Esophagus muscularis mucosa (tissue), 4 donors: ENCODE results near the gene TMEM247.

Experiments used
- EP300 ChIP-seq: sonication (generic); formaldehyde crosslinking; IDR thresholded peaks from one replicate; pipeline ENCODE4 v1.6.1; 2017; ENCODE audit warnings: antibody characterized with exemption
- POLR2A ChIP-seq: fragments of 450-650 bp; IDR thresholded peaks from one replicate; pipeline ENCODE4 v1.6.1; 2017; ENCODE audit warnings: antibody characterized with exemption, moderate library complexity, mild to moderate bottlenecking, low read depth
- POLR2AphosphoS5 ChIP-seq, 2 donors: sonication (generic); formaldehyde crosslinking; IDR thresholded peaks; one replicate each; pipeline ENCODE4 v1.6.1; 2017; ENCODE audit warnings: antibody characterized with exemption in 2 of 2
- TF ChIP-seq, protein P1 (sequence below), 3 experiments: fragments of 200-600 bp in 2 of 3; fragments of 450-650 bp in 1 of 3; sonication (generic) in 2 of 3; IDR thresholded peaks; one replicate each; pipeline ENCODE4 v1.5.1; 2017 to 2019; ENCODE audit warnings: antibody characterized with exemption in 3 of 3, mild to moderate bottlenecking in 2 of 3, moderate library complexity in 1 of 3

DNA sequence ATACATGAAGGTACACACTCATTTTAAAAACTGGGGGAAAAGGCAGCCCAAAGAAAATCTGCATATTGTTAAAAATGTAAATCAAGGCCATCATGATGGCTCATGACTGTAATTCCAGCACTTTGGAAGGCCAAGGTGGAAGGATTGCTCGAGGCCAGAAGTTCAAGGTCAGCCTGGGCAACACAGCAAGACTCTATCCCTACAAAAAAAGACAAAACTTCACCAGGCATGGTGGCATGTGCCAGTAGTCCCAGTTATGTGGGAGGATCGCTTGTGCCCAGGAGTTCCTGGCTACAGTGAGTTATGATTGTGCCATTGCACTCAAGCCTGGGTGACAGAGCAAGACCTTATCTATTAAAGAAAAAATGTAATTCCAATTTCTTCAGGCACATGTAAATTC is 34.6 kb upstream of the TMEM247 start:
- TF ChIP-seq EP300 (no peak), POLR2A (no peak), POLR2AphosphoS5 (IDR thresholded peaks at IDR 0.05) (no peak)
- TF ChIP-seq, protein P1, sequence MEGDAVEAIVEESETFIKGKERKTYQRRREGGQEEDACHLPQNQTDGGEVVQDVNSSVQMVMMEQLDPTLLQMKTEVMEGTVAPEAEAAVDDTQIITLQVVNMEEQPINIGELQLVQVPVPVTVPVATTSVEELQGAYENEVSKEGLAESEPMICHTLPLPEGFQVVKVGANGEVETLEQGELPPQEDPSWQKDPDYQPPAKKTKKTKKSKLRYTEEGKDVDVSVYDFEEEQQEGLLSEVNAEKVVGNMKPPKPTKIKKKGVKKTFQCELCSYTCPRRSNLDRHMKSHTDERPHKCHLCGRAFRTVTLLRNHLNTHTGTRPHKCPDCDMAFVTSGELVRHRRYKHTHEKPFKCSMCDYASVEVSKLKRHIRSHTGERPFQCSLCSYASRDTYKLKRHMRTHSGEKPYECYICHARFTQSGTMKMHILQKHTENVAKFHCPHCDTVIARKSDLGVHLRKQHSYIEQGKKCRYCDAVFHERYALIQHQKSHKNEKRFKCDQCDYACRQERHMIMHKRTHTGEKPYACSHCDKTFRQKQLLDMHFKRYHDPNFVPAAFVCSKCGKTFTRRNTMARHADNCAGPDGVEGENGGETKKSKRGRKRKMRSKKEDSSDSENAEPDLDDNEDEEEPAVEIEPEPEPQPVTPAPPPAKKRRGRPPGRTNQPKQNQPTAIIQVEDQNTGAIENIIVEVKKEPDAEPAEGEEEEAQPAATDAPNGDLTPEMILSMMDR (IDR thresholded peaks at IDR 0.05): no peak
